ENCODE results near the gene TM4SF1.
"Not testable (repeated sequence)": the region's sequence is repeated elsewhere in the genome, so short reads cannot be mapped to it uniquely, and the experiment has no call there.

TM4SF1 gene

DNA sequence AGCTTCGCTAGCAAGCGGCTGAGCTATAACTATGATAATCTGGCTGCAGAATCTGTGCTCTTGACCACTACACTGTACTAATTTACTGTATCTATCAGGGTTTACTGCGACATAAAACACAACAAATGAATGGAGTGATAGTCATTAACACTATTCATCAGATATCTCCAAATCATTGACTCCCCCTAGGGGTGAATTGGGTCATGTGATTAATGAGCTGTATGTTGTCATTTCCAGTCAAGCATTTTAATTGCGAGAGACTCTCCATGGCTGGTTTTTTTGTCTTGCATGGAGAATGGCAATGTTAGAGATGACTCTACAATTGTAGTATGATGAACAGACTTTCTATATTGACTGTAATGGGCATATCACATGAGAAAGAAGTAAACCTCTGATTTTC is 33.5 kb downstream of the TM4SF1 start:
- DNase-seq (ENCODE audit: low spot score): no peak

DNA sequence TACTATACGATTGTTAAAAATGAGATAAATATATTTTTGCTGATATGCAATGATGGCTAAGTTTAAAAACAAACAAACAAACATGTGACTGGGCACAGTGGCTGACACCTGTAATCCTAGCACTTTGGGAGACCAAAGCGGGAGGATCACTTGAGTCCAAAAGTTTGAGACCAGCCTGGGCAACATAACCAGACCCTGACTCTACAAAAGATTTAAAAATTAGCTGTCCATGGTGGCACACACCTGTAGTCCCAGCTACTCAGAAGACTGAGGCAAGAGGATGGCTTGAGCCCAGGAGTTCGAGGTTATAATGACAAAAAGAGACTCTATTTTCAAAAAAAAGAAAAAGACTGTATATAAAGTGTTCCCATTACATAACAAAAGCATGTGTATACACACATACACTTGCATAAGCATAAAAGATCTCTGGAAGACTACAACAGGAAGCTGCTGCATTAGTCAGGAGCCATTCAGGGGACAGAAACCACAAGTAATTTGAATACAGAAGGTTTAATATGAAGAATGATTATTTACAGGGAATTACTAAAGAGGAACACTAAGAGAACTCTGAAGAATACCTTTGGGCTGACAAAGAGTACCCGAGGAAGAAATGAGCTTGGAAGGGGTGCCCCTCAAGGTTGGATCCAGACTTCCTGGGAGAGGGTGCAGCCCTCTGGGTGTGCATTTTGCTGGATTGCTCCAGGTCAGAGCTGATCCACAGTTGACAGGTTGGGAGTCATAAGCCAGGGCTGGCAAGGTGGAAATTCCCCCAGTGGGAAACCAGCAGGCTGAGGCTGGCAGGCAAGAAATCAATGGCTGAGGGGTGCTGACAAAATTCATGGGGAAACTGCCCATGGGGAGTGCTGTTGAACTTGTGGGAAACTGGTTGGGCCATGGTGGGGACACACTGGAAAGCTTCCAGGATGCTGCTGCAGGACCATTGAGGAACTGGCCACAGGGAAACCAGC is 34.8 kb downstream of the TM4SF1 start:
- DNase-seq (ENCODE audit: low spot score): no peak

DNA sequence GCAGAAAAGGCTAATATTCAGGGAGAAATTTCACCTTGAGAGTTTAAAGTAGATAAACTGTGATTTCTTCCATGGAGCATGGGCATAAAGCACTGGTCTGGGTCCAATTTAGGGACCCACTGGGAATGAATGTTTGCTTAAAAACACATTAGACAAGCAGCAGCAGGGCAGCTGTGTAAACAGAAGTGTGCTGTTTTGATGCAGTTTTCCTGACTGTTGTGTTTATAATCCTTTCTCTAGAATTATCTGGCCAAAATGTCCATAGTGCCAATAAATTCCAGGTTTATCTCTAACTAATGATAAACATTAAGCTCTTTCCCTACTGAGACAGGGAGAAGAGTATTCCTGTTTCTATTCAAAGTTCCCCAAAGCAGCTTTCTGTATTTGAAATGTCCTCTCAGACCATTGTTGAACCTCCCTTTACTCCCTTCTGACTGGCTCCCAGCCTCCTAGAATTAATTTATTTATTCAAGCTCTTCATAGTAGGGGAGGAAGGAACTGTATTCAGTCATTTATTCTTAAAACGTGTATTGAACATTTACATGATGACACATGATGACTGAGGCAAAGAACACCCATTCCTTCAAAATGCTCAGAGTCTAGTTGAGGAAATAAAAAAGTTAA is 37.0 kb downstream of the TM4SF1 start:
- no peak for DNase-seq (ENCODE audit: low spot score)

DNA sequence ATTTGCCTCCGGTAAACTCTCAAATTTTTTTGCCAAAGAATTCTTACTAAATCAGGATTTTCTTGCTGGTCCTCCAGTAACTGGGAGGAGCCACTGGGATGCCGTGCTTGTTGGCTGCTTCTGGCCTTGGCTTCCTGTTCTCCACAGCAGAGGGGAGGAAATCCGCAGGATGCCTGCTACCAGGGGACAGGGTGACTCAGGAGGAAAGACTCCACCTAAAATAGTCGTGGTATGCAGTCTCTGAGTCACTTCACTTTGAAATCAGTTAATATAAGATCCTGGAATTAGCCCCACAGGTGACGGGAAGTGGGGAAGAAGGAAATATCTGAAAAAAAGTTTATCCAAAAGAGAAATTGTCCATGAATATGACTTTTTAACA is 37.5 kb downstream of the TM4SF1 start:
- DNase-seq (ENCODE audit: low spot score): no peak

DNA sequence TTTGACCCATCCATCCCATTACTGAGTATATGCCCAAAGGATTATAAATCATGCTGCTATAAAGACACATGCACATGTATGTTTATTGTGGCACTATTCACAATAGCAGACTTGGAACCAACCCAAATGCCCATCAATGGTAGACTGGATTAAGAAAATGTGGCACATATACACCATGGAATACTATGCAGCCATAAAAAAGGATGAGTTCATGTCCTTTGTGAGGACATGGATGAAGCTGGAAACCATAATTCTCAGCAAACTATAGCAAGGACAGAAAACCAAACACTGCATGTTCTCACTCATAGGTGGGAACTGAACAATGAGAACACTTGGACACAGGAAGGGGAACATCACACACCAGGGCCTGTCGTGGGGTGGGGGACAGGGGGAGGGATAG is 40.0 kb downstream of the TM4SF1 start:
- not testable (repeated sequence) for DNase-seq (ENCODE audit: low spot score)

DNA sequence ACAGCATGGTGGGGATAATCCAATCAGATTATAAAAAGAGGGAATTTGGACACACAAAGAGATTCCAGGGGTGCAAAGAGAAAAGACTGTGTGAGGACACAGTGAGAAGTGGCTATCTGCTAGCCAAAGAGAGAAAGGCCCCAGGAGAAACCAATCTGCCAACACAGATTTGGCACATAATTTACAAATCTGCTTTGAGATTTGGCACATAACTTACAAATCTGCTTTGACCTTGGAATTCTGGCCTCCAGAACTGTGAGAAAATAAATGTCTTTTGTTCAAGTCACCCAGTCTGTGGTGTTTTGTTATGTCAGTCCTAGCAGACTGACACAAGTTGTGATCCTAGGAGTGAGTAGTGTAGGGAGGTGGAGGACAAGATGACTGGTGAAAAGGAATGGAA is 40.5 kb downstream of the TM4SF1 start:
- no peak for DNase-seq (ENCODE audit: low spot score)

DNA sequence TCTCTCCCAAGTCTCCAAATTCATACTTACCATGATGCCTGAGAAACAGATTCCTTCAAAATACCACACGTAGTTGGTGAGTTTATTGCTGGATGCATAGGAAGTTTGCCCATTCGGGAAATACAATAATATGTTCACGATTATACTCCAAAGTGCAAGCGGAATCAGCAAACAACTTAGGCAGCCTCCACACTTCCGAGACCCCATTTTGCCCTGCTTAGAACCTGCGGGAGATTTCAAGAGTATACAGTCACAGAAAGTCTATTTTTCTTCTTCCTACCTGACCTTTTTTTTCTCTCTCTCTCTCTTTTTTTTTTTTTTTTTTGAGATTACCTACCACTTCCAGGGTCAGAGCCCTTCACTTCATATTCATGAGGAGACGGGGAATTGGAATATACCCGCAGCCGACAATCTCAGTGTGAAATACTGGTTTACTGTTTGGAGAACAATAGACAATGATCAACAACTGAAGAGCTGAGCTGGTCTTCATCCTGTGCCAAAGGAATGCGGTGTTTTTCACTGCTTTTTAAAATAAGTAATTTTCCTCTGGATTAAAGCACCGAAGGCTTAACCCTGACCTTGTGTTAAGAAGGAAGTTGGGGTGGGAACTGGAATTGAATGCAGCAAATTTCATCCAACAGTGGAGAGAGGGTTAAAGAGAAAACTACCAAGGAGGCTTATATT is 44.1 kb downstream of the TM4SF1 start, which contains the start of gene TM4SF18:
Gene TM4SF18, minus strand, starts transcription at position 461 of the 684 bp plus-strand sequence. Its CDS starts 254 bp downstream, at position 207.
- DNase-seq (ENCODE audit: low spot score): no peak

DNA sequence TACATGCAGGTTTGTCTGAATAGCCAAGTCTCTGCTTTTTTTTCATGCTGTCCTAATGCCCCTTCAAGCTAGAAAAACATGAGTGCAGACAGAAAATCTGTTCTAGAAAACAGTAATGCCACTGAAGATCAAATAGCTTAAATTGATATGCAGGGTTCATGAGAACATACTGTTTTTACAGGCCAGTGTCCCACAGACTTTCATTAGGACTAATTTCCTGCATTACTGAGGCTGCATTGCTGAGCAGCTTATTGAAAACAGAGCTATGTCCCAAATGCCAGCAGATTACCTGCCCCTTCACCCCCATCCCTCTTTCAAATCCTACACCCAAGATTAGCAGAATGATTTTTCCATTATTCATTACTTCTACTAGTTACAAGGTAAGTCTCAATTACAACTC is 44.7 kb downstream of the TM4SF1 start:
- DNase-seq (ENCODE audit: low spot score): no peak

DNA sequence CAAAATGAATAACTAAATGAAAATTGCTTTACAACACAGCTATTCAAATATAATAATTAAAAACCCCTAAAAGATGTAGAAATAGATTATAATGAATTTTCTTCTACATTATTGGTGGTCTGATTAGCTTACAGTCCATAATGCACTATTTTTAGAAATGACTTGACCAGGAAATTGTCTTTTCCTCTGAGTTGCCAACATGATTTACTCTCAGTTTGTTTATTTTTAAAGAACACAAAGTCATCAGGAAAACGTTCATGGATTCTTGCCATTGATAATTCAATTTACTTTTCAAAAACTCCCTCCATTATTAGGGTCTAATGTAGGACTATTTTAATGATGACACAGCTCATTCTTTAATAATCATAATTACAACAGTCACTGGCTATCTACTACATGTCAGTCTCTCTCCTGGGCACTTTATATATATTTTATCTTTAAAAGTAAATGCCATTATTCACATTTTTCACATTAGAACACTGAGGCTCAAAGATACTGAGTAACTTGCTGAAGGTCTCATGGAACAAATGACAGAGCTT is 45.2 kb downstream of the TM4SF1 start:
- no peak for DNase-seq (ENCODE audit: low spot score)

DNA sequence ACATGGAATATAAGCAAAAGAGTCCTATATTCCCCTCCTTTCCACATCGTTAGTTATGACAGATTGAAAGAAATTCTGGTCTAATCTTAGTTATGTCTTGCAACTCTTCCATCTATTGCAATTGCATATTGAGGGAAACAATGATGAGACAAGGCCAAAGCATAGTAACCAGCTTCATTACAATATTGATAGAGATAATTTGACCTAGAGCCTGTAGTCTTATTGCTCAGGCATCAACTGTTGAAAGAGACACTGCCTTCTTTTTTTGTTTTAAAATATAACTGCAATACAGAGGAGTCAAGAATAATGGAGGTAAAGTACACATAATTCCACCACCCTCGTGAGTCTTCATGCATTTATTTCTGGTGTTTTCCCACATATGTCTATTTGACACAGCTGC is 46.1 kb downstream of the TM4SF1 start:
- no peak for DNase-seq (ENCODE audit: low spot score)

DNA sequence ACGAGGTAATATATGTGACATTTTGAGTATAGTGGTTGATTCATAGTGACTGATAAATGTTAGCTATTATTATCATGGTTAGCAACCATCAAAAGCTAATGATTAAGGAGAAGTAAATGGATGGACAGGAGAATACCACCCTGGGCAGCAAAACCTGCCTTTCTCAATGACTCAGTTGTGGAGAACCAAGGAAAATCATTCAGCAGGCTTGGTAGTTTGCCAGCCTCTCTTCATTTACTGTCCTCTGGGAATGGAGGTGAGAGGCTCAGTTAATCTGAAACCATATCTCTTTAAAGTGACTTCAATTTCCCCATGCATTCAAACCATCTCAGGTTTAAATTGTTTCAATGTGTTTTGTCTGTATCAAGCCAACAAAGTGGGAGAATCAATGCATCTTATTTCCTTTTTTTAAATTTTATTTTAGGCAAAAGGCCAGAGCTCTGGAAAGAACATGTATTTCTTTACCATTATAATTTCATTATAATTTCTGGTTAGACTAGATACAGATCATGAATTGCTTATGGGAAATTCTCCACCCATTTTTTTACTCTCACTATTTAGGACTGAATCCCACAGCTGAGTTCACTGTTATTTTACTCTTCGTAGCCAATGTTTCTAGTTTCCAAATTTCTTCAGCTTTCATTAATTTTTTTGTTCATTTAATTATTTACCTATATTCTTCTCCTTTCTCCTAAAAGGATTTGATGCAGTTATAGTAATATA is 46.7 kb downstream of the TM4SF1 start:
- no peak for DNase-seq (ENCODE audit: low spot score)

DNA sequence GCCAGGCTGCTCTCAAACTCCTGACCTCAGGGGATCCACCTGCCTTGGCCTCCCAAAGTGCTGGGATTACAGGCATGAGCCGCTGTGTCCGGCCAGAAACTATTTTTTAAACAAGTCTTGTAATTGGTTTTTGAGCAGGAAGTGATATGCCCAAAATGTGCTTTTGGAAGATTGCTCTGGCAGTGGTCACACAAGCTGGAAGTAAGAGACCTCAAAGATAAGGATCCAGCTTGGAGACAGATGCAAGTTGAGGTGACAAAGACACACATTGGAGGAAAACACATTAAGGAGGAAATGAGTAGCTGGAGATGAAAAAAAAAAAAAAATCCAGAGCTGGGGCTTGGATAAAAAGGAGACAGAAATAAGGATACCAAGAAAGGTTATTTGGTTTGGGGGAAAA is 50.3 kb downstream of the TM4SF1 start:
- DNase-seq (ENCODE audit: low spot score): no peak

DNA sequence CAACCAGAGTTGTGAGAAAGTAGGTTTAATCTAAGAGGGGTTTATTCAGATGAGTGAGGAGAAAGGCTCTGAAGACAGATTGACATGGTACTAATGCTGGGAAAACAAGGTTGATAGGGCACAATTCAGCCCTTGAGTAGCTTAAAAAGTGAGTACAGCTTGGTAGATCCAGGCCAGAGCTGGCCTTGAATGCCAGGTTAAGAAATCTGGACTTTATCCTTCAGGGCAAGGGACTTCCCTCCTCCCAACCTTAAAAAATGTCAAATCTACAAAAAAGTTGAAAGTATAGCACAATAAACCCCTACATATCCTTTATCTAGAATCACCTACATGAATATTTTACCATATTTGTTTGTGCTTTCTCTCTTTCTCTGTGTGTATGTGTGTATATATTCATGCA is 51.9 kb downstream of the TM4SF1 start:
- DNase-seq (ENCODE audit: low spot score): no peak

DNA sequence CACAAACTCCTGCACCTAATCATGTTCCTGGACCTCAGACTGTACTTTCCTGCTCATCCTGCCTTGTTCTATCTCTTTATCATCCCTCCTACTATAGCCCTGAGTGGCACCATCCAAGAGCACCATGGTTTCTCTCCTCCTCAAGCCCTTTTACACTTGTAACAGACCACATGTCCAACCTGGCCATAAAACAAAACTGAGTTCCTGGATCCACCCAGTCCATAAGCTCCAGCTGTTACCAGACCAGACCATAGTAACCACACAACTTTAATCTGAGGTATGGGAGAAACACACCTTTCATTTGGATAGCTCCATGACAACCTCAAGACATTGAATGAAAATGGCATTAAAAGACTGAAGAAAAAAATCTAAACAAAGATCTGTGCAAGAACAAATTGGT is 53.1 kb downstream of the TM4SF1 start:
- DNase-seq (ENCODE audit: low spot score): no peak

DNA sequence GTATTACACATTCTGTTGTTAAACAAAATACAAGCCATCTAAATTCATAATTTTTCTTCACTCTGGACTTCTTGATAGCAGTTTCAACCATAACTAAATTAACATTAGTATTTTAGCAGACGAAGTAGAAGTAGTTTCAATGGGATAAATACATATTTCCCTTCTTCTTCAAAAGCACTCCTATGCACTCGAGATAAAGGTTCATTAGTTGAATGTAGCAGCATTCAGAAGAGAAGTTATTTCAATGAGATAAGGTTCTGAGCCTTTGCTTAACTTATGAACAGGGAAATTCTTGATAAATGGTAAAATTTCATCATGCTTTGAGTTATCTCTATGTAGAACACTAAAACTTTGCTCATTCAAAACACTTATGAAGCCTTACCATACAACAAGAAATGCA is 55.8 kb downstream of the TM4SF1 start:
- no peak for DNase-seq (ENCODE audit: low spot score)

DNA sequence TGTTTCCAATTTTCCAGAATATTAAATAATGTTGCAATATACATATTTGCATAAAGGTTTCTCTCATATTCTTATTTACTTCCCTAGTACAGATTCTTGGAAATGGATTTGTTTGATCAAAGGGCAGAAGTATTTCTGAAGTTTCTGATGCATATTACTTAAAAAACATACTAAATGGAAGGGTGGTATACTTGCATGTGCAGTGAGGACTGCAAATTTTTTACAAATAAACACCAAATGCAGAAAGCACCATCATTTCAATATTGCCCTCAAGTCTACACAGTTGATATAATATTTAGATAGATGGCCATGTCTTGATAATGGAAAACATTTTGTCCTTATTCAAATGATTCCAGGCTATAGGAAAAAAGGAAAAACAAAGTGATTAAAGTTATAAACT is 56.3 kb downstream of the TM4SF1 start:
- no peak for DNase-seq (ENCODE audit: low spot score)

DNA sequence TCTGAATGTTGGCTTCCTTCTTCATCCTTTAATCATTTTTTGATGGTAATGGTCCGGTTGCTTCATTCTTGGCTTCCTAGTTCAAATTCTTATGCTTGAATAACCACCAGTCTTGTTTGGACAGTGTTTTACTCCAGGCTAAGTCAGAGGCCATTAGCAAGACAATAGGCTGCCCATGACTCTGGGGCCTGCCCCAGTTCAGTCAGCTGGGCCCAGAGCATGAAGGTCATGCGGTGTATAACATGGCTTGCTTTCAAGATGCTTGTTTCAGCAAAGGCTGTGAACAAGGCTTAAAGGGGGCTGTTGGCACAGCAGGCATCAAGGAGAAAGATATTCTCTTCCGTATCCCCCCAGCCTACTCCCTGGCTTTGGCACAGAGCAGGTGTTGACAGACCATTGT is 57.7 kb downstream of the TM4SF1 start:
- DNase-seq (ENCODE audit: low spot score): no peak
